Fibroblast of skin of abdomen (primary cell): ENCODE measurements around the gene OR4C16. TPM values are rescaled to one million over a fixed set of nuclear protein-coding genes. Genes with fewer than 3 reads are reported as not detected.

ENCODE experiments used
- DNase-seq: peaks from one replicate; pipeline ENCODE4 v3.0.0-alpha.2; 2013
- polyA plus RNA-seq, 2 experiments: library from polyadenylated mRNA; unstranded; fragments of 120-200 nt; gene quantifications; one replicate each; pipeline ENCODE4 v1.2.1, GENCODE V29; 2013; ENCODE audit not compliant: insufficient read length in 2 of 2

Gene OR4C16
- not detected for polyA plus RNA-seq (2013, experiment 1 of 2; ENCODE audit: insufficient read length)
- polyA plus RNA-seq (2013, experiment 2 of 2; ENCODE audit: insufficient read length) = not detected

- DNase-seq = no peak
These were observed at the start of gene OR4C16 for GRCh38 chr11:55571828-55572227. Gene OR4C16 (plus strand): TSS chr11:55572128. CDS start chr11:55572128, 0 bp downstream.

- no peak for DNase-seq
These were observed 17.8 kb upstream of the OR4C16 start, which contains the start of gene OR4C15 for GRCh38 chr11:55554169-55554568. Gene OR4C15 (plus strand): TSS chr11:55554469. CDS start chr11:55554469, 0 bp downstream.

GRCh38 chr11:55572548-55572947 is 620 bp downstream of the OR4C16 start:
- no peak for DNase-seq

- no peak for DNase-seq
These were observed 35.6 kb downstream of the OR4C16 start, which contains the start of gene OR4C11 for GRCh38 chr11:55607545-55607944. Gene OR4C11 (minus strand): TSS chr11:55607645. CDS start chr11:55604373, 3,272 bp downstream.
